NCI-H1694 treated with DMSO at 0.1 percent for 48 hours (cell line): ENCODE measurements around the gene SCN1A.
"Not testable (repeated sequence)": the region's sequence is repeated elsewhere in the genome, so short reads cannot be mapped to it uniquely, and the experiment has no call there.

Experiments
- DNase-seq: peaks from one replicate; lab custom pipeline; 2025; lab: John Stamatoyannopoulos, UW

The SCN1A gene

GRCh38 chr2:166135152-166135848, 7.5 kb upstream of the SCN1A start:
- DNase-seq, result no peak

- no peak for DNase-seq
Measured at GRCh38 chr2:166134252-166135151, 6.7 kb upstream of the SCN1A start.

GRCh38 chr2:166133653-166134052, 5.8 kb upstream of the SCN1A start:
- DNase-seq, result no peak

- no peak for DNase-seq
Measured at GRCh38 chr2:166128156-166128505, 311 bp upstream of the SCN1A start.

- no peak for DNase-seq
Measured at GRCh38 chr2:166126007-166126639, 1.7 kb downstream of the SCN1A start.

GRCh38 chr2:166125557-166125956, 2.3 kb downstream of the SCN1A start:
- DNase-seq, result no peak

GRCh38 chr2:166118180-166118579, 9.6 kb downstream of the SCN1A start:
- no peak for DNase-seq

GRCh38 chr2:166117491-166117890, 10.3 kb downstream of the SCN1A start:
- no peak for DNase-seq

- no peak for DNase-seq
Measured at GRCh38 chr2:166115589-166115988, 12.2 kb downstream of the SCN1A start.

GRCh38 chr2:166112193-166112605, 15.6 kb downstream of the SCN1A start:
- no peak for DNase-seq

GRCh38 chr2:166106431-166107015, 21.3 kb downstream of the SCN1A start:
- peak; percentile 79 for DNase-seq

GRCh38 chr2:166104773-166105172, 23.0 kb downstream of the SCN1A start:
- DNase-seq, result no peak

- DNase-seq, result no peak
Measured at GRCh38 chr2:166104084-166104483, 23.7 kb downstream of the SCN1A start.

GRCh38 chr2:166103277-166103676, 24.5 kb downstream of the SCN1A start:
- DNase-seq, result not testable (repeated sequence)

- DNase-seq, result no peak
Measured at GRCh38 chr2:166094325-166094724, 33.5 kb downstream of the SCN1A start.

GRCh38 chr2:166092889-166093288, 34.9 kb downstream of the SCN1A start:
- DNase-seq, result no peak

- peak; percentile 28 for DNase-seq
Measured at GRCh38 chr2:166091439-166091838, 36.4 kb downstream of the SCN1A start.

- peak; percentile 34 for DNase-seq
Measured at GRCh38 chr2:166090908-166091307, 36.9 kb downstream of the SCN1A start.

- DNase-seq, result no peak
Measured at GRCh38 chr2:166090346-166090745, 37.5 kb downstream of the SCN1A start.

GRCh38 chr2:166088634-166089033, 39.2 kb downstream of the SCN1A start:
- DNase-seq, result no peak

- no peak for DNase-seq
Measured at GRCh38 chr2:166084301-166084700, 43.5 kb downstream of the SCN1A start.

- DNase-seq, result no peak
Measured at GRCh38 chr2:166082736-166083135, 45.1 kb downstream of the SCN1A start.
